Measurements from ENCODE around the gene GPC3.

GPC3 gene

GRCh38 chrX:133587818-133588217 is 397.6 kb downstream of the GPC3 start:
- H3K4me1 ChIP-seq (ENCODE audit: insufficient read depth, poor library complexity, severe bottlenecking) = no peaks in the 10 kb centered on the region
- no peak for ATAC-seq (ENCODE audit: low read depth)
- no peaks in the 10 kb centered on the region for H3K9me3 ChIP-seq (ENCODE audit: severe bottlenecking)
- H3K4me3 ChIP-seq (ENCODE audit: severe bottlenecking) = no peak overlapping the region
- H3K27ac ChIP-seq (ENCODE audit: poor library complexity, severe bottlenecking) = no peak overlapping the region
- no peak for DNase-seq (ENCODE audit: low spot score)
- no peaks in the 10 kb centered on the region for H3K27me3 ChIP-seq (ENCODE audit: insufficient read depth, poor library complexity, severe bottlenecking)
- H3K36me3 ChIP-seq (ENCODE audit: low read depth) = no peaks in the 10 kb centered on the region
- no peak for TF ChIP-seq CTCF (IDR thresholded peaks at IDR 0.05; ENCODE audit: poor library complexity, severe bottlenecking)

- Histone ChIP-seq H3K4me3 (ENCODE audit: severe bottlenecking) (no peak overlapping the region), H3K4me1 (ENCODE audit: insufficient read depth, poor library complexity, severe bottlenecking) (no peaks in the 10 kb centered on the region), H3K36me3 (ENCODE audit: low read depth) (no peaks in the 10 kb centered on the region), H3K27me3 (ENCODE audit: insufficient read depth, poor library complexity, severe bottlenecking) (no peaks in the 10 kb centered on the region), H3K27ac (ENCODE audit: poor library complexity, severe bottlenecking) (no peak overlapping the region), H3K9me3 (ENCODE audit: severe bottlenecking) (no peaks in the 10 kb centered on the region)
- DNase-seq (ENCODE audit: low spot score) = no peak
- TF ChIP-seq CTCF (IDR thresholded peaks at IDR 0.05; ENCODE audit: poor library complexity, severe bottlenecking) = no peak
- no peak for ATAC-seq (ENCODE audit: low read depth)
These were observed 398.3 kb downstream of the GPC3 start for GRCh38 chrX:133587071-133587470.

- Histone ChIP-seq H3K36me3 (ENCODE audit: low read depth) (no peaks in the 10 kb centered on the region), H3K4me3 (ENCODE audit: severe bottlenecking) (no peak overlapping the region), H3K4me1 (ENCODE audit: insufficient read depth, poor library complexity, severe bottlenecking) (no peaks in the 10 kb centered on the region), H3K27me3 (ENCODE audit: insufficient read depth, poor library complexity, severe bottlenecking) (no peaks in the 10 kb centered on the region), H3K9me3 (ENCODE audit: severe bottlenecking) (no peaks in the 10 kb centered on the region), H3K27ac (ENCODE audit: poor library complexity, severe bottlenecking) (no peak overlapping the region)
- TF ChIP-seq CTCF (IDR thresholded peaks at IDR 0.05; ENCODE audit: poor library complexity, severe bottlenecking) = no peak
- ATAC-seq (ENCODE audit: low read depth) (no peak), DNase-seq (ENCODE audit: low spot score) (no peak)
These were observed 399.0 kb downstream of the GPC3 start for GRCh38 chrX:133586443-133586842.

- H3K9me3 ChIP-seq (ENCODE audit: severe bottlenecking) = no peaks in the 10 kb centered on the region
- H3K4me3 ChIP-seq (ENCODE audit: severe bottlenecking) = no peak overlapping the region
- H3K4me1 ChIP-seq (ENCODE audit: insufficient read depth, poor library complexity, severe bottlenecking) = no peaks in the 10 kb centered on the region
- H3K36me3 ChIP-seq (ENCODE audit: low read depth) = no peaks in the 10 kb centered on the region
- no peak overlapping the region for H3K27ac ChIP-seq (ENCODE audit: poor library complexity, severe bottlenecking)
- ATAC-seq (ENCODE audit: low read depth) (no peak), DNase-seq (ENCODE audit: low spot score) (no peak)
- TF ChIP-seq CTCF (IDR thresholded peaks at IDR 0.05; ENCODE audit: poor library complexity, severe bottlenecking) = no peak
- no peaks in the 10 kb centered on the region for H3K27me3 ChIP-seq (ENCODE audit: insufficient read depth, poor library complexity, severe bottlenecking)
These were observed 401.6 kb downstream of the GPC3 start for GRCh38 chrX:133583825-133584224.

- DNase-seq (ENCODE audit: low spot score) (no peak), ATAC-seq (ENCODE audit: low read depth) (no peak)
- H3K4me1 ChIP-seq (ENCODE audit: insufficient read depth, poor library complexity, severe bottlenecking) = no peaks in the 10 kb centered on the region
- H3K36me3 ChIP-seq (ENCODE audit: low read depth) = no peaks in the 10 kb centered on the region
- no peaks in the 10 kb centered on the region for H3K27me3 ChIP-seq (ENCODE audit: insufficient read depth, poor library complexity, severe bottlenecking)
- no peaks in the 10 kb centered on the region for H3K9me3 ChIP-seq (ENCODE audit: severe bottlenecking)
- TF ChIP-seq CTCF (IDR thresholded peaks at IDR 0.05; ENCODE audit: poor library complexity, severe bottlenecking) = no peak
- no peak overlapping the region for H3K27ac ChIP-seq (ENCODE audit: poor library complexity, severe bottlenecking)
- no peak overlapping the region for H3K4me3 ChIP-seq (ENCODE audit: severe bottlenecking)
These were observed 404.8 kb downstream of the GPC3 start for GRCh38 chrX:133580625-133581024.
